Stomach smooth muscle (tissue), 2 donors: ENCODE data around the gene FAM111A.

ENCODE experiments used
- H3K27ac ChIP-seq: one replicate; pipeline ENCODE4 v1.7.0; 2013; ENCODE audit warnings: mild to moderate bottlenecking, low read length, inconsistent platforms
- H3K27me3 ChIP-seq, 2 donors: one replicate each; pipeline ENCODE4 v1.7.0; 2013; ENCODE audit warnings: low read length in 2 of 2; ENCODE audit not compliant: insufficient read depth in 2 of 2, control insufficient read depth in 1 of 2
- H3K36me3 ChIP-seq, 2 donors: one replicate each; pipeline ENCODE4 v1.7.0; 2013; ENCODE audit warnings: low read length in 2 of 2; ENCODE audit not compliant: control insufficient read depth in 2 of 2, insufficient read depth in 2 of 2
- H3K4me1 ChIP-seq: one replicate; pipeline ENCODE4 v1.7.0; 2013; ENCODE audit warnings: low read length; ENCODE audit not compliant: control insufficient read depth, insufficient read depth
- H3K4me3 ChIP-seq, 2 donors: one replicate each; pipeline ENCODE4 v1.7.0; 2013; ENCODE audit warnings: low read length in 2 of 2
- H3K9ac ChIP-seq, 2 donors: one replicate each; pipeline ENCODE4 v1.7.0; 2013; ENCODE audit warnings: low read length in 2 of 2, mild to moderate bottlenecking in 1 of 2
- H3K9me3 ChIP-seq, 2 donors: one replicate each; pipeline ENCODE4 v1.7.0; 2013; ENCODE audit warnings: low read length in 2 of 2; ENCODE audit not compliant: control insufficient read depth in 2 of 2
- donor health status: healthy.
- donor health status: Pancreatic carcinoma.

The FAM111A gene

DNA sequence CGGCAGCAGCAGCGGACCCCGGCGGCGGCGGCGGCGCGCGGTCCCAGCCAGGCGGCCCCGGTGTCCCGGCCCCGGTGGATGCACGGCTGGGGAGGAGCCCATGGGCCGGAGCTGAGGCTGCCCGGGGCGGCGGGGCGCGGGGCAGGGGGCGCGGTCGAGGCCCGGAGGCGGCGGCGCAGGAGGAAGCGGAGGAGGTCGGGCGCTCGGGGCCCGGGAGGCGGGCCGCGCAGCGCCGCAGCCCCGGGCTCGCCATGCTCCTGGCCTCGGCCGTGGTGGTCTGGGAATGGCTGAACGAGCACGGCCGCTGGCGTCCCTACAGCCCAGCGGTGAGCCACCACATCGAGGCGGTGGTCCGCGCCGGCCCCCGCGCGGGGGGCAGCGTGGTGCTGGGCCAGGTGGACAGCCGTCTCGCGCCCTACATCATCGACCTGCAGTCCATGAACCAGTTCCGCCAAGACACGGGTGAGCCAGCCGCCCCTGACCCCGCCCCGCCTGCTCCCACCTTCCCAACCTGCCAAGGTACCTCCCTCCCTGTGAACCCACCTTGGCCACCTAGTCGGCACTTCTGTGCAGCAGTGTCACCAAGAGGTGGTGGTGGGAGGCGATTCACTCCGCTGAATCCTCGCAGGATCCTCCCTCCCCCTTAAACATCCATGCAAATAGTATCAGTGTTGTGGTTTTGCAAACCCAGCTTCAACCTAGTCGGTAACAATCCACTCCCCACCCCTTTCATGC lies 29.9 kb downstream of the FAM111A start:
- Histone ChIP-seq H3K4me1 (peaks cover 22% of the 10 kb centered on the region), H3K9me3 (no peaks in the 10 kb centered on the region), H3K27me3 (peaks cover 0 to 4% of the 10 kb centered on the region in 2 donors), H3K36me3 (no peaks in the 10 kb centered on the region), H3K9ac (peak overlapping the region; percentile 50 to 66), H3K4me3 (peak overlapping the region; percentile 87 to 89), H3K27ac (no peak overlapping the region)

DNA sequence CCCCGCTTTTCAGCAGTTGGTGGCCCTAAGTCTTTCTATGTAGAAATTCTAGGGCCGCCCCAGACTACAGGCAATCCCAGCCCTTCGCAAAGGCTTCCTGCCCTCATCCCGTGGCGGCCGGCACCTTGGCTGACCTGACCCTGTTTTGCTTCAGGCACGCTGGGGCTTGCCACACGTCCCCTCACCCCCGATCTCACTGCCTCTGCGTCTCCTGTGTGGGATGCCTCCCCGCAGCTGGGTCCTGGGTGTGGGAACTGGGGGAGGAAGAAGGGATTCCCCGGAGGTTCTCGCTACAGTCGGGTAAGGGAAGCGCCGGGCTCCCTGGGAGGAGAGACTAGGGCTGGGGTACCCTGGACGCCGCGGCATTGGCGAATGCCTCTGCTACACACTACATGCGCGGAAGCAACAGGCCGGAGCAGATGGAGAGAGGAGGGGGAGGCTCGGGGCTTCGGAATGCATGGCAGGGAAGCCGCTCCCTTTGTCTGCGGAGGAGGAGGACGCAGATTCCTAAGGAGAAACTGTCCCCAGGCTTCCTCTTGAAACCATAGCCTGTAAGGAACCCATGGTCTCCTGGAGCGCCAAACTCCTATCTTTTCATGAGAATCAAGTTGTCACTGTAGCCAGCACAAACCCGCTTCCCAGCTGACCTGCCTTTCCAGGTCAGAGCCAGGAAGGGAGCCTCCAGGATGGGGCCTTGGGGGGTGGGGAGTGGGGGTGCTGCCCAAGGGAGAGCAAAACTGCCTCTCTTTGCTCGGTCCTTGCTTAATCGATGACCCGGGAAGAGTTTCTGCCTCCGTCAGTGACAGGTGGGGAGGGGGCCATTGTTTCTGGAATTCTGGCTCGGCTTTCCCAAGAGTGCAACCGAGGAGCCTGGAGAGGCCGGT lies 30.7 kb downstream of the FAM111A start:
- H3K9ac ChIP-seq = peak overlapping the region; percentile 50 to 66
- peaks cover 0 to 4% of the 10 kb centered on the region in 2 donors for H3K27me3 ChIP-seq
- H3K4me3 ChIP-seq = peak overlapping the region; percentile 87 to 89
- H3K36me3 ChIP-seq = no peaks in the 10 kb centered on the region
- H3K9me3 ChIP-seq = no peaks in the 10 kb centered on the region
- H3K4me1 ChIP-seq = peaks cover 22% of the 10 kb centered on the region
- H3K27ac ChIP-seq = no peak overlapping the region

DNA sequence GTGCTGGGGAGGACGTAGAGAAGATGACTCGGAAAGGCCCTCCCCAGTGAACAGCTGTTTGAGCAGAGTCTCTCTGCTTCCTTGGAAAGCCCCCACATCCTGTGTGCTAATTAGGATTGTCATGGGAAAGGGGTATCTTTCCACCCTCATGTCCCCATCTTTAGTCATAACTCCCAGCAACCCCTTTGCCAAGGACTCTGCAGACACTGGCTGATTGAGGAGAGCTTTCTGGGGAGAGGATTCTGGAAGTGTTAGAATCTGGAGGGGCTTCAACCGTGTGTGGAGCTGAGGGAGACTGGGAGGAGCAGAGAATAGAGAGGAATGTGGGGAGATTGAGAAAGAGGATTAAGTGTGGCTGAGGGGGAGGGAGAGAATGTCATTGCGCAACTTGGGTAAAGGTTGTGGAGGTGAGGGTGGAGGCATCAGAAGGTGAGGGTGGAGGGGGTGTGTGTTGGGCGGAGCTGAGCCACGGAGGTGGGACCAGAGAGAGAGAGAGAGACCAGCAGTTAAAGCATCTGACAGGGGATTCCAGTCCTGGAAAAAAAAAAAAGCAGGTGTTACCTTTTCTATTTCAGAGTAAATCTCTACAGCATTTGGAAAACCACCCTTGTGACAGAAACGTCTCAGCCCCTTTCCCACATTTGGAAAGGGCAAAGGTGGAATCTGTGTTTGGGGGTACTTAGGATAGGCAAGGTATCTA lies 31.5 kb downstream of the FAM111A start:
- Histone ChIP-seq H3K9ac (peak overlapping the region in 1 of 2 donors; percentile 50), H3K4me3 (peak overlapping the region; percentile 40 to 89), H3K27ac (no peak overlapping the region)

DNA sequence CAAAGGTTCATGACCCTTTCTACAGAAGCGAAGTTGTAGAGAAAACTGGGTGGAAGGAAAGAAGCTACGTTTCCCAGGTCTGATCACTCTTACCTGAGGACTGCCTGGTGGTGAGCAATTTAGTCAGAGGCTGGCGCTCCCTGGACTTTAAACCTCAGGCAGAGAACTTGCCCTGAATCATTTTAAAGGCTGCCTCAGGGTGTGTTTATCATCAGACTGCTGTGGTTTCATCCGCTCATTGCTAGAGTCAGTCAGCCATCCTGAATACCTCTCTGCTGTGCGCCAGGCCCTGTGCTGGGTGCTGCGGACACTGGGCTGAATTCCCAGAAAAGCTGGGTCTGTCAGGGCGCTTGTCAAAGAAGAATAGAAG lies 32.0 kb downstream of the FAM111A start:
- no peaks in the 10 kb centered on the region for H3K9me3 ChIP-seq
- peaks cover 26% of the 10 kb centered on the region for H3K4me1 ChIP-seq
- no peak overlapping the region for H3K4me3 ChIP-seq
- no peak overlapping the region for H3K27ac ChIP-seq
- peaks cover 0 to 4% of the 10 kb centered on the region in 2 donors for H3K27me3 ChIP-seq
- no peaks in the 10 kb centered on the region for H3K36me3 ChIP-seq
- H3K9ac ChIP-seq = no peak overlapping the region

More for the DNA sequence above, 31.5 kb downstream of the FAM111A start:
- Histone ChIP-seq H3K9me3 (no peaks in the 10 kb centered on the region), H3K4me1 (peaks cover 26% of the 10 kb centered on the region), H3K27me3 (peaks cover 0 to 4% of the 10 kb centered on the region in 2 donors), H3K36me3 (no peaks in the 10 kb centered on the region)

DNA sequence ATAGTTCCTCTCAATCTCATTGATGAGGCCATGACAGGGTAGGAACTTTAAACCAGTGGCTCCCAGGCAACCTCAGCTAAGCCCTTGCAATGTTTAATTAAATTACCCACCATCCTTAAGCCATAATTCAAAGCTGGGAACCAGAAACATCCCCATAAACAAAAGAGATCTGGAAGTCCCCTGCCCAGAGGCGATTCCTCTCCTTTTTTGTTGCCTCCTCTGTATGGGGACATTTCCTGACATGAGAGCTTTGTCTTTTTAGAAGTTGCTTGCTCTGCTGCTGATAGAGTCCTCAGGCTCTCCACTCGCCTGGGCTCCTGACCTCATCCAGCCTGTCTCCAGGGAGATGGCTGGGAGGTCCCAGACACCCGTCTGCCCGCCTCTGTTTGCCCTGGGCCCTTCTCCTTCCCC lies 32.4 kb downstream of the FAM111A start:
- Histone ChIP-seq H3K4me1 (peaks cover 26% of the 10 kb centered on the region), H3K4me3 (no peak overlapping the region), H3K36me3 (no peaks in the 10 kb centered on the region), H3K27me3 (peaks cover 0 to 4% of the 10 kb centered on the region in 2 donors), H3K27ac (no peak overlapping the region), H3K9ac (no peak overlapping the region), H3K9me3 (no peaks in the 10 kb centered on the region)

DNA sequence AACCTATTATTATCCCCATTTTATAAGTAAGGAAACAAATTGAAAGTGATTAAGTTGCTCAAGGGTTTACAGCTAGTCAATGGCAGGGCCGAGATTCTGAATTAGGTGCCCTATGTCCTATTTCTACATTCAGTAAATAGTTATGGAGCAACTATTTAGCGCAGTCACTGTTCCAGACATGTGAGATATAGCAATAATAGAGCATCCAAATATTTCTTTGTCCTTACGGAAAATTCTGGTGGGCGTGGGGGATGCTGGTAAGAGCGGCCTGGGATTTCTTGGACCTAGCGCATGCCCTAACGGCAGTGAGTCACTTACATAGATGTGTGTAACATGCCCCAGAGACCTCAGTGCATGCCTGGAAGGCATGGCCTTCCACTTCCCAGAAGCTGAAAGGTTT lies 33.7 kb downstream of the FAM111A start:
- Histone ChIP-seq H3K4me1 (peaks cover 26% of the 10 kb centered on the region), H3K9ac (no peak overlapping the region), H3K4me3 (no peak overlapping the region), H3K27ac (no peak overlapping the region), H3K9me3 (no peaks in the 10 kb centered on the region), H3K36me3 (no peaks in the 10 kb centered on the region), H3K27me3 (peaks cover 0 to 4% of the 10 kb centered on the region in 2 donors)

DNA sequence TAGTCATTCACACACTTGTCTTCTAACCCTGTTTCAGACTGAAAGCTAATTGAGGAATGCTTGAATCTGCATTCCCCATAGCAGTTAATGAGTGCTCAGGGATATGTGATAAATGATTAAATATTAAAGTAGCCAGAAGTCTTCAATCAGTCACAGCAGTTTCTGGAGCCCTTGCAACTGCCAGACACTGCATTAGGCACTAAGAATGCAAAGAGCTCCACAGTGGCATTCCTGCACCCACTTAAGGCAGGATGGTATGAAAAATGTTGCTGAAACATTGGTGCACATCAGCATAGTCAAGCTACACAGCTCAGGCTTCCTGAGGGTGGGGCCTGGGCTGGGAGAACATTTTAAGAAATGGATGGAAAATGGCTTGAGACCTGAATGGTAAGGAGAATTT lies 35.7 kb downstream of the FAM111A start:
- no peaks in the 10 kb centered on the region for H3K9me3 ChIP-seq
- no peak overlapping the region for H3K4me3 ChIP-seq
- peaks cover 2 to 4% of the 10 kb centered on the region in 2 donors for H3K36me3 ChIP-seq
- H3K27ac ChIP-seq = no peak overlapping the region
- H3K4me1 ChIP-seq = peaks cover 11% of the 10 kb centered on the region
- H3K9ac ChIP-seq = no peak overlapping the region
- no peaks in the 10 kb centered on the region for H3K27me3 ChIP-seq

DNA sequence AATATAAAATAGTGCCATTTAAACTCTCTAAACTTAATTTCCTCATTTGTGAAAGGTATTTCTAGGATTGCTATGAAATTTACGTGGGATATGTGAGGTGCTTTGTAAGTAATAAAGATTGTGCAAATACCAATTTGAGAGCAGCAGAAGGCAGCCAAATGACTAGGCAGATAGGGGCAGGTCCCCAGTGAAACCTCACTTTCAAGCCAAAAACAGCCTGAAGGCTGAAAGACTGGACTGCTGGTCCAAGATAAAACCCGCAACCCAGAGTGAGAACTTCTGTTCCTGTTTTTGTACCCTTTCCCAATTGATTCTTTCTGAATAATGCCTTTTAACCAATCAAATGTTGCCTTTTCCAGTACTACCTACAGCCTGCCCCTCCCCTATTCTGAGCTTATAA lies 36.5 kb downstream of the FAM111A start:
- no peaks in the 10 kb centered on the region for H3K9me3 ChIP-seq
- H3K4me3 ChIP-seq = no peak overlapping the region
- no peaks in the 10 kb centered on the region for H3K27me3 ChIP-seq
- H3K36me3 ChIP-seq = peaks cover 2 to 4% of the 10 kb centered on the region in 2 donors
- no peak overlapping the region for H3K27ac ChIP-seq
- peaks cover 16% of the 10 kb centered on the region for H3K4me1 ChIP-seq
- no peak overlapping the region for H3K9ac ChIP-seq

DNA sequence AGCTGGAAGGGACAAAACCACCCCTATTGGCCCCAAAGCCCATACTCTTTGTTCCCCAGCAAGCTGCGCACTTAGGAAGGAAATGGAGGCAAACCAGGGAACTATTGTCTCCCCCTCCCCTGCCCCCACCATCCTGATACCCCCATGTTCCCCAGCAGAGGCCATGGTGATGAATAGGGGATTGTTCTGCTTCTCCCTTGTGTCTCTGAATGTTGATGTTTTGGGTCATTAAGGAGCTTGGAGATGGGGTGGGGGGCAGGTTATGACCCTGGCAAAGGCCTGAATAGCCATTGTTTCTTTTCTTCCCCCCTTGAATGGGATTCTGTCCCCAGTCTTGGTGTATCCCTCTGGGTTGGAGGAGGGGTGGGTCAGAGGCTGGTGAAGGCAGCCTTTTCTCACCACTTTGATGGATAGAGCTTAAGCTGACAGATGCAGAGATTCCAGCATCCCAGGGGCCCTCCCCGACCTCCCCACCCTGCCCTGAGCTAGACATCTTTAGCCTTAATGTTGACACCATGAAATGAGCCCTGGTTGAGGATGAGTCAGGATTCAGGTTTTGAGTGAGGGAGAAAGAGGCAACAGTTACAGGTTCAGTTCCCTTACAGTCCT lies 37.6 kb downstream of the FAM111A start:
- H3K4me1 ChIP-seq = peaks cover 20% of the 10 kb centered on the region
- no peak overlapping the region for H3K4me3 ChIP-seq
- H3K36me3 ChIP-seq = peaks cover 2 to 4% of the 10 kb centered on the region in 2 donors
- no peaks in the 10 kb centered on the region for H3K9me3 ChIP-seq
- no peaks in the 10 kb centered on the region for H3K27me3 ChIP-seq
- no peak overlapping the region for H3K9ac ChIP-seq
- H3K27ac ChIP-seq = no peak overlapping the region

DNA sequence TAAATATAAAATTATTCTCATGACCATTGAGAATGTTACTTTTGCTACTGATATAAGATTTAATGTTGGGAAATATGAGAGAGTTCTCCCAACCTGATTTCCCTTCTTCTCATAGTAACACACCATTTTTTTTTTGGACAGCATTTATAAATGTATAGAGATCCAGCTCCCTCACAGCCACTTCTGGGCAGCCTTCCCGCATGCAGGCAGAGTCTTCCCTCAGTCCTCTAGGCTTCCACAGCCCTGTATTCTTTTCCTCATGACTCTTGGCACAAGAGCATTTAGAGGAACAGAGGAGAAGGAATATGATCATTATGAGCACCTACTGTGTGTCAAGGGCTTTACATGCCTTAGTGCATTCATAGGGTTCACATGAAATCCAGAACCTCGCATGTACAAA lies 38.3 kb downstream of the FAM111A start:
- Histone ChIP-seq H3K9ac (no peak overlapping the region), H3K4me3 (no peak overlapping the region), H3K9me3 (no peaks in the 10 kb centered on the region), H3K4me1 (peaks cover 20% of the 10 kb centered on the region), H3K27me3 (no peaks in the 10 kb centered on the region), H3K27ac (no peak overlapping the region), H3K36me3 (peaks cover 2 to 4% of the 10 kb centered on the region in 2 donors)
